Measurements from ENCODE around the gene ZNF217. TPM values are rescaled to one million over a fixed set of nuclear protein-coding genes. Genes with fewer than 3 reads are reported as not detected.

ZNF217 gene
- total and polyA plus RNA-seq, 2 of the 8 experiments (the other 6 are each of a cell fraction or from before 2014, with no cell fraction given) = 15.3 to 87.9 TPM

DNA sequence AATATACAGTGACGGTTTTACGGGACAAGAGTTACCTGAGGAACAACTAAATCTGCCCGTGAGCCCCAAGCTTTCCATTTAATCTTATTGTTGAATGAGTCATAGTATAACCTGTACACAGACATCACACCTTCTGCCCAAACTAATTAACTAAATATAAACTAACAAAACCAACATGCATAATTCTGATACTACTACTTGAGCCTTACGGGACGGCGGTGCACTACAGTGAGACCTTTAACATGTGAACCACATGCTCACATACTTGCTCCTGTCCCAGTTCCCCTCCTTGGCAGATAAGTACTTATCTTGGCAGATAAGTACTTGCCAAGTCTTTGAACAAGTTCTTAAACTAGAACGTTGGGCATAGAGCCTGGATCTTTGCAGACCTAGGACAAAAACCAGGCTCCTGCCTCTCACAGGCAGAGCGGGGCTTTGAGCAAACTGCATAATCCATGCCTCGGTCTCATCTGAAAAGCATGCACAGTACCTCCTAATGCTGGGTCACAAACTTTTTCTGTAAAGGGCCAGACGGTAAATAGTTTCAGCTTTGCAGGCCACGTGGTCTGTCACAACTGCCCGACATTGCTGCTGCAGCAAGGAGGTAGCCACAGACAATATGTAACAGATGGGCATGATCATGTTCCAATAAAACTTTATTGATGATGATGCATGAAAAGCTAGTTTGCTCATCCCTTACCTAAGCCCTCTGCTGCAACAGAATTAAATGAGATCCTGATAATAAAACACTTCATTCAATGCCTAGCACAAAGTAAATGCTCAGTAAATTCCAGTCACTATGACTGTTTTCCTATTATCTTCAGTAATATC, 23.0 kb downstream of the ZNF217 start:
- H3K27ac ChIP-seq (ENCODE audit: low read depth, low read length) = no peak overlapping the region
- H3K4me2 ChIP-seq (ENCODE audit: insufficient read depth in 1 of 2, low read depth in 2 of 2, low read length in 2 of 2) = no peak overlapping the region
- no peak overlapping the region for H3K23ac ChIP-seq (ENCODE audit: insufficient read length)
- WGBS, 2 experiments (ENCODE audit: extremely low coverage in 1 of 2, insufficient coverage in 1 of 2, insufficient read length in 1 of 2, insufficient replicate concordance in 2 of 2, low coverage in 1 of 2, low lambda C conversion rate in 2 of 2, missing lambda C conversion rate in 1 of 2) = 89% methylated on average over 12 of the region's 12 CpGs; no CpG with 5 or more reads in 1 of the 2 experiments
- H3K9ac ChIP-seq (replicated peaks in 1 of 4; ENCODE audit: extremely low read depth in 1 of 4, low read depth in 3 of 4, low read length in 3 of 4) = no peak overlapping the region
- H3K36me3 ChIP-seq (ENCODE audit: control insufficient read depth in 2 of 4, insufficient read depth in 4 of 4, low read length in 3 of 4) = peaks cover 43 to 99% (median 68%) of the 10 kb centered on the region in 4 experiments
- H2BK20ac ChIP-seq (ENCODE audit: low read length) = no peak overlapping the region
- no peaks in the 10 kb centered on the region for H3K27me3 ChIP-seq (replicated peaks in 1 of 4; ENCODE audit: control insufficient read depth in 3 of 4, extremely low read depth in 1 of 4, insufficient read depth in 3 of 4, low read length in 3 of 4)
- H3K4me1 ChIP-seq (replicated peaks in 1 of 4; ENCODE audit: control insufficient read depth in 3 of 4, insufficient read depth in 4 of 4, low read length in 3 of 4) = no peaks in the 10 kb centered on the region
- no peak overlapping the region for H4K5ac ChIP-seq (ENCODE audit: insufficient read length, low read depth, low read length)
- H3K79me1 ChIP-seq (ENCODE audit: low read depth, low read length) = peaks cover 4% of the 10 kb centered on the region; the same call in 1 of the 2 replicates
- no peak overlapping the region for H3K4me3 ChIP-seq (ENCODE audit: extremely low read depth in 1 of 4, insufficient read depth in 2 of 4, low read depth in 3 of 4, low read length in 4 of 4)
- H2BK5ac ChIP-seq (ENCODE audit: low read depth, low read length) = no peak overlapping the region
- H3K9me3 ChIP-seq (ENCODE audit: insufficient read depth in 2 of 2, low read depth in 1 of 2, low read length in 1 of 2) = no peaks in the 10 kb centered on the region
- no peak overlapping the region for H4K8ac ChIP-seq (ENCODE audit: extremely low read depth, insufficient read depth, low read length)
- no peak overlapping the region for H2AK5ac ChIP-seq (ENCODE audit: low read depth, low read length)
- no peak overlapping the region for H3K56ac ChIP-seq (replicated peaks; ENCODE audit: insufficient read length, low read depth, low read length)
- H3K14ac ChIP-seq (ENCODE audit: insufficient read length) = no peak overlapping the region
- H4K20me1 ChIP-seq (replicated peaks in 1 of 2; ENCODE audit: control insufficient read depth in 1 of 2, insufficient read depth in 2 of 2, low read length in 2 of 2) = peaks cover 12 to 16% of the 10 kb centered on the region in 2 experiments
- H2BK120ac ChIP-seq (replicated peaks; ENCODE audit: low read depth, low read length) = no peak overlapping the region
- H2BK12ac ChIP-seq (ENCODE audit: low read depth, low read length) = no peak overlapping the region
- CTCF ChIA-PET (ENCODE audit: partially characterized antibody) = no interaction called here
- H3K79me2 ChIP-seq (ENCODE audit: control insufficient read depth in 1 of 2, insufficient read depth in 2 of 2, low read length in 2 of 2) = peaks cover 11 to 73% of the 10 kb centered on the region in 2 experiments
- H2AFZ ChIP-seq (ENCODE audit: low read length) = no peak overlapping the region
- no peak for FAIRE-seq
- H3K18ac ChIP-seq (ENCODE audit: extremely low read depth, low read length) = no peak overlapping the region
- POLR2A ChIA-PET (ENCODE audit: partially characterized antibody) = interaction anchor here (0.6 to 1.0 kb wide), 2 partner anchors 23 to 182 kb away, joined by 4 read pairs; partner anchors contain the start of gene ZNF217
- H4K91ac ChIP-seq (replicated peaks; ENCODE audit: insufficient read length, low read length) = no peak overlapping the region
- DNase-seq (ENCODE audit: low read depth in 1 of 2, low spot score in 2 of 2) = no peak
- no peak overlapping the region for H2BK15ac ChIP-seq (ENCODE audit: low read length)
- no peaks in the 10 kb centered on the region for H3K23me2 ChIP-seq (ENCODE audit: low read depth, low read length)
- TF ChIP-seq POU5F1 (IDR thresholded peaks at IDR 0.05; ENCODE audit: low read depth, low read length) (no peak), CREB1 (IDR thresholded peaks at IDR 0.05) (no peak), TCF12 (IDR thresholded peaks at IDR 0.05; ENCODE audit: low read depth, low read length) (no peak), ZNF274 (IDR thresholded peaks at IDR 0.05; ENCODE audit: borderline replicate concordance, extremely low read depth, low read length) (no peak), CTBP2 (IDR thresholded peaks at IDR 0.05; ENCODE audit: borderline replicate concordance, insufficient read depth, insufficient read length, low read length) (no peak), NANOG (IDR thresholded peaks at IDR 0.05; ENCODE audit: insufficient read depth, low read depth, low read length, poor library complexity, severe bottlenecking) (no peak), RBBP5 (IDR thresholded peaks at IDR 0.05; ENCODE audit: borderline replicate concordance, low read depth, low read length) (no peak)
- no peak overlapping the region for H3K4ac ChIP-seq (replicated peaks; ENCODE audit: insufficient read length, low read depth, low read length)

Measured in H1 (cell line).